Activated T-helper 9 cell treated with anti-CD3 and anti-CD28 coated beads, Interleukin-2, amount 50 U/mL, for 16 hours (primary cell): ENCODE measurements around the gene TMLHE.
"Not testable (repeated sequence)": the region's sequence is repeated elsewhere in the genome, so short reads cannot be mapped to it uniquely, and the experiment has no call there.

ENCODE experiments used
- DNase-seq: peaks from one replicate; pipeline ENCODE4 v3.0.0-alpha.2; 2020; ENCODE audit warnings: low read depth

Gene TMLHE

GRCh38 chrX:155612312-155613224 is at the start of gene TMLHE, which contains the start of gene SPRY3:
Gene TMLHE (minus strand): TSS chrX:155612952. CDS start chrX:155545276, 67,676 bp downstream.
Gene SPRY3 (plus strand): TSS chrX:155612586.
- DNase-seq: peak; percentile 35

GRCh38 chrX:155662282-155662681 is 49.5 kb upstream of the TMLHE start:
- DNase-seq: no peak

- DNase-seq: no peak
Measured at GRCh38 chrX:155645180-155645579, 32.4 kb upstream of the TMLHE start.

- DNase-seq: no peak
Measured at GRCh38 chrX:155643240-155643639, 30.5 kb upstream of the TMLHE start.

- DNase-seq: not testable (repeated sequence)
Measured at GRCh38 chrX:155641371-155641770, 28.6 kb upstream of the TMLHE start.

GRCh38 chrX:155637714-155638113 is 25.0 kb upstream of the TMLHE start:
- no peak for DNase-seq

- DNase-seq: not testable (repeated sequence)
Measured at GRCh38 chrX:155635019-155635418, 22.3 kb upstream of the TMLHE start.

- no peak for DNase-seq
Measured at GRCh38 chrX:155632431-155633100, 19.8 kb upstream of the TMLHE start.

GRCh38 chrX:155620110-155620509 is 7.4 kb upstream of the TMLHE start:
- DNase-seq: not testable (repeated sequence)

GRCh38 chrX:155615938-155616337 is 3.2 kb upstream of the TMLHE start:
- DNase-seq: no peak

- no peak for DNase-seq
Measured at GRCh38 chrX:155613927-155614559, 1.3 kb upstream of the TMLHE start.

GRCh38 chrX:155611302-155611701 is 1.4 kb downstream of the TMLHE start:
- DNase-seq: no peak

GRCh38 chrX:155592981-155593380 is 19.8 kb downstream of the TMLHE start:
- DNase-seq: no peak

- DNase-seq: no peak
Measured at GRCh38 chrX:155592331-155592730, 20.4 kb downstream of the TMLHE start.

GRCh38 chrX:155577682-155578081 is 35.1 kb downstream of the TMLHE start:
- DNase-seq: no peak

- DNase-seq: no peak
Measured at GRCh38 chrX:155563099-155563498, 49.7 kb downstream of the TMLHE start.

GRCh38 chrX:155544881-155545280 is 67.9 kb downstream of the TMLHE start:
- no peak for DNase-seq

GRCh38 chrX:155535866-155536265 is 76.9 kb downstream of the TMLHE start:
- DNase-seq: no peak

GRCh38 chrX:155534800-155535199 is 78.0 kb downstream of the TMLHE start:
- no peak for DNase-seq

GRCh38 chrX:155527023-155527422 is 85.7 kb downstream of the TMLHE start:
- not testable (repeated sequence) for DNase-seq

- no peak for DNase-seq
Measured at GRCh38 chrX:155514225-155514624, 98.5 kb downstream of the TMLHE start.

- DNase-seq: no peak
Measured at GRCh38 chrX:155505296-155505695, 107.5 kb downstream of the TMLHE start.

GRCh38 chrX:155495134-155495533 is 117.6 kb downstream of the TMLHE start:
- DNase-seq: not testable (repeated sequence)
